HG03439 (cell line): ENCODE measurements around the gene CLRN1.

Experiments used
- ATAC-seq: cut with Tn5 transposase; IDR thresholded peaks from one replicate; pipeline ENCODE4 v1.9.1; 2021; ENCODE audit warnings: mild to moderate bottlenecking, moderate library complexity; ENCODE audit not compliant: unreplicated experiment

Gene CLRN1

DNA sequence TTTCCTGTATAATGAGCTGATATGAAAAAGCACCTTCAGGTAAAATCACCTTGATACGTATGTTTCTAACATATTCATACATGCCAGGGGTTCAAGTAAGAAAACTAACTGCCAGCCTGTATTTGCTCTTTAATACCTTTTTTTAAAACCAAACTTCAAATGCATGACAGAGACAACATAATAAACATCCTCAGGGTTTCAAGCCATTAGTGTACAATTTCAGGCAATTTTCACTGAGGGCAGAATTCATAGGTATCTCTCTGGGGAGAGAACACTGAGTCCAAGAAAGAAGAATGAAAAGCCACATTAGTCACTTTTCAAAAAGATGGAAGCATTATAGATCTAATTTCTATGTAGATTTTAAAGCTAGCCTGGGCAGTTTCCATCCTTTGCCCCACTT is 94.2 kb downstream of the CLRN1 start:
- ATAC-seq: no peak

GRCh38 chr3:150877303-150877702 is 95.2 kb downstream of the CLRN1 start:
- ATAC-seq: no peak

DNA sequence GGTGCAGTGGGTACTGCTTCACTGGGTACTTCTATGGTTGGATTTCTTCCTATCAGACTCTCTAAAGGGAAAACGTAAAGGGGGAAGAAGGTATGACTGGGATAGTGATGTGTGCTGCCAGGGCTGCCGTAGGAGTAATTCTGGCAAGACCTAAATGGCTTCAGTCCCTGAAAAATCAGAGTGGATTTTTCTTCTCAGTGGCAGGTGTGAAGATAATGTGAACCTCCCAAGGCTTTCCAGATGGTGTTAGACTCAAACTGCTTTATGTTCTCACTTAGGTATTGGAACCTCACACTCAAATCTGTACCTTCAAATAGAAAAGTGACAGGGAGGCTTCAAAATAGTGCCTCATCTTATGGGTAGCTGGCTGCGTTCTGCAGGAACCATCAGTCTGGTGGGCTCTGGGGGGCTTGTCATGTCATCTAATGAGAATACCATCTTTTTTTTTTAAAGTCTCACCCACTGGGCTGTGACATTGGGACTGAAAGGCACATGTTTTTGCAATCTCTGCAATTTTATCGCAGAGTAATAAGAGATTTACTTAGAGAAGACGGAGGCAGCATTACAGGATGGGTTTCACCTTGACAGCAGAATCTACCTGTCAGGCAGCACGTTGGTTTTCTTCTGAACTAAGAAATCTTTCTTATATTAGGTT is 95.8 kb downstream of the CLRN1 start:
- ATAC-seq: no peak
